Heart left ventricle (tissue), 16 donors: Measurements from ENCODE around the gene TEX29. TPM values are rescaled to one million over a fixed set of nuclear protein-coding genes. Genes with fewer than 3 reads are reported as not detected.

Experiments
- ATAC-seq, 4 donors: fragments of 200-7000 bp; cut with Tn5 transposase; one replicate each; pipeline ENCODE4 v1.9.1; 2020 to 2022; ENCODE audit warnings: moderate library complexity in 4 of 4, mild to moderate bottlenecking in 3 of 4, moderate number of reproducible peaks in 1 of 4
- DNase-seq, 5 donors: peaks; one replicate each; pipeline ENCODE4 v3.0.0-alpha.2; 2020
- H3K27ac ChIP-seq, 12 donors: fragments of 200-600 bp; sonication (generic) in 4 of 12; one replicate each; pipeline versions ENCODE4 v1.5.0 to v1.8.0; 2016 to 2022; ENCODE audit warnings: mild to moderate bottlenecking in 2 of 12
- H3K27me3 ChIP-seq, 9 donors: fragments of 200-600 bp; sonication (generic) in 2 of 9; one replicate each; pipeline versions ENCODE4 v1.5.1 to v1.8.0; 2016 to 2022; ENCODE audit warnings: mild to moderate bottlenecking in 3 of 9
- H3K36me3 ChIP-seq, 9 donors: fragments of 200-600 bp; sonication (generic) in 2 of 9; one replicate each; pipeline versions ENCODE4 v1.5.0 to v1.8.0; 2018 to 2022; ENCODE audit warnings: mild to moderate bottlenecking in 2 of 9
- H3K4me1 ChIP-seq, 12 donors: fragments of 200-600 bp; sonication (generic) in 4 of 12; one replicate each; pipeline versions ENCODE4 v1.5.0 to v1.8.0; 2016 to 2022; ENCODE audit warnings: mild to moderate bottlenecking in 3 of 12
- H3K4me3 ChIP-seq, 12 donors: fragments of 200-600 bp; sonication (generic) in 4 of 12; one replicate each; pipeline versions ENCODE4 v1.5.0 to v1.8.0; 2017 to 2022; ENCODE audit warnings: mild to moderate bottlenecking in 9 of 12, moderate library complexity in 4 of 12
- H3K9me3 ChIP-seq, 12 donors: fragments of 200-600 bp; sonication (generic) in 4 of 12; one replicate each; pipeline versions ENCODE4 v1.5.0 to v1.8.0; 2016 to 2022; ENCODE audit warnings: mild to moderate bottlenecking in 1 of 12
- POLR2A ChIP-seq, 2 donors: fragments of 450-650 bp; IDR thresholded peaks; one replicate each; pipeline ENCODE4 v1.6.1; 2017; ENCODE audit warnings: antibody characterized with exemption in 2 of 2, mild to moderate bottlenecking in 2 of 2, moderate library complexity in 2 of 2
- WGBS, 4 donors: extraction: QIAGEN DNeasy Blood & Tissue Kit in 2 of 4; methylation state at CpG; one replicate each; pipeline versions ENCODE4 v1.1.5 to v1.1.7; 2013 to 2018; 5-methylcytosine and 5-hydroxymethylcytosine counted together
- intact Hi-C, 10 donors: fragments of 100-400 bp; cut with DNase I; formaldehyde crosslinking; loops; one replicate each; pipeline versions ENCODE4 v1.11.1 to v1.14.2; 2022
- polyA plus RNA-seq, 2 donors: library from polyadenylated mRNA; stranded (reverse); fragments of 200-250 nt; gene quantifications; one replicate each; pipeline ENCODE4 v1.2.3, GENCODE V29; 2013
- total RNA-seq, 9 donors: library from RNA; depleted of rRNA in 2 of 9; stranded (reverse); fragments of >200 nt in 2 of 9; fragmentation: NEBNext Ultra II Directional in 3 of 9; extraction: Animal tissue kit (Norgen Biotek cat#: 25700) in 3 of 9; gene quantifications; one replicate each; pipeline versions ENCODE4 v1.1.0 to v1.2.4, GENCODE V29; 2016 to 2023
- TF ChIP-seq, protein P1 (sequence below), 12 donors: fragments of 200-600 bp; sonication (generic) in 4 of 12; IDR thresholded peaks; one replicate each; pipeline versions ENCODE4 v1.5.0 to v1.8.0; 2018 to 2022; ENCODE audit warnings: antibody characterized with exemption in 12 of 12, mild to moderate bottlenecking in 5 of 12
- donor health status: ischemic (EF 13 %, LVEDD 7.1; RV severe dilation, severe dysfunction).
- donor health status: healthy with polysubstance abuse.
- donor health status: DM: no; HTN: yes; CAD: no.
- donor health status: DM: no; HTN: no; CAD: no.
- donor health status: ischemic (EF 25% LVEDD 6.9; RV normal size, moderate dysfunction).
- donor health status: ischemic (EF 25% LVEDD 5.7; RV mildly dilated, moderate dysfunction).
- donor health status: healthy.
- donor health status: DM: yes; HTN: yes; CAD: no.
- donor health status: ischemic (EF 35%, LVEDD 5.7; RV mildly dilated, moderate dysfunction).
- donor health status: nonischemic (EF 11% LVEDD 7.7; RV severe dilation, severe dysfunction).
- donor health status: DM: yes; HTN: yes; CAD: no.
- donor health status: PGD.
- donor health status: ischemic (EF 29% LVEDD 5.4; RV normal size, mild dysfunction).
- donor health status: nonischemic (EF 23%, LVEDD 6.1; RV moderate dilation, normal function).

Gene TEX29
- total and polyA plus RNA-seq, 11 donors = 0.15 to 0.57 (median 0.35) TPM; not detected in 6

GRCh38 chr13:111324736-111325135 is 4.3 kb downstream of the TEX29 start:
- TF ChIP-seq, protein P1, sequence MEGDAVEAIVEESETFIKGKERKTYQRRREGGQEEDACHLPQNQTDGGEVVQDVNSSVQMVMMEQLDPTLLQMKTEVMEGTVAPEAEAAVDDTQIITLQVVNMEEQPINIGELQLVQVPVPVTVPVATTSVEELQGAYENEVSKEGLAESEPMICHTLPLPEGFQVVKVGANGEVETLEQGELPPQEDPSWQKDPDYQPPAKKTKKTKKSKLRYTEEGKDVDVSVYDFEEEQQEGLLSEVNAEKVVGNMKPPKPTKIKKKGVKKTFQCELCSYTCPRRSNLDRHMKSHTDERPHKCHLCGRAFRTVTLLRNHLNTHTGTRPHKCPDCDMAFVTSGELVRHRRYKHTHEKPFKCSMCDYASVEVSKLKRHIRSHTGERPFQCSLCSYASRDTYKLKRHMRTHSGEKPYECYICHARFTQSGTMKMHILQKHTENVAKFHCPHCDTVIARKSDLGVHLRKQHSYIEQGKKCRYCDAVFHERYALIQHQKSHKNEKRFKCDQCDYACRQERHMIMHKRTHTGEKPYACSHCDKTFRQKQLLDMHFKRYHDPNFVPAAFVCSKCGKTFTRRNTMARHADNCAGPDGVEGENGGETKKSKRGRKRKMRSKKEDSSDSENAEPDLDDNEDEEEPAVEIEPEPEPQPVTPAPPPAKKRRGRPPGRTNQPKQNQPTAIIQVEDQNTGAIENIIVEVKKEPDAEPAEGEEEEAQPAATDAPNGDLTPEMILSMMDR (IDR thresholded peaks at IDR 0.05) = no peak
- TF ChIP-seq POLR2A (IDR thresholded peaks at IDR 0.05) = no peak
- H3K27me3 ChIP-seq = no peaks in the 10 kb centered on the region
- no peaks in the 10 kb centered on the region for H3K4me1 ChIP-seq
- 71 to 86% (median 80%) methylated on average over 14 of the region's 14 CpGs for WGBS, 4 donors
- no peak overlapping the region for H3K27ac ChIP-seq
- no peak overlapping the region for H3K4me3 ChIP-seq
- no peaks in the 10 kb centered on the region for H3K36me3 ChIP-seq
- no peak for ATAC-seq
- DNase-seq = no peak
- intact Hi-C loops = no loop called here
- no peaks in the 10 kb centered on the region for H3K9me3 ChIP-seq

- DNase-seq (no peak), ATAC-seq (no peak)
- 83 to 93% (median 88%) methylated on average over 25 to 28 of the region's 28 CpGs for WGBS, 4 donors
- intact Hi-C loops = no loop called here
- TF ChIP-seq, protein P1 (IDR thresholded peaks at IDR 0.05) = no peak
- no peak for TF ChIP-seq POLR2A (IDR thresholded peaks at IDR 0.05)
- no peaks in the 10 kb centered on the region for H3K36me3 ChIP-seq
- H3K4me3 ChIP-seq = no peak overlapping the region
- H3K4me1 ChIP-seq = no peaks in the 10 kb centered on the region
- H3K27ac ChIP-seq = no peak overlapping the region
- no peaks in the 10 kb centered on the region for H3K9me3 ChIP-seq
- no peaks in the 10 kb centered on the region for H3K27me3 ChIP-seq
These were observed 4.9 kb downstream of the TEX29 start for GRCh38 chr13:111325146-111325890.

- WGBS, 4 donors = 83 to 96% (median 87%) methylated on average over 35 to 37 of the region's 37 CpGs
- no peaks in the 10 kb centered on the region for H3K36me3 ChIP-seq
- TF ChIP-seq, protein P1 (IDR thresholded peaks at IDR 0.05) = no peak
- no peak for TF ChIP-seq POLR2A (IDR thresholded peaks at IDR 0.05)
- no peak for ATAC-seq
- DNase-seq = no peak
- no peak overlapping the region for H3K27ac ChIP-seq
- no peaks in the 10 kb centered on the region for H3K4me1 ChIP-seq
- H3K4me3 ChIP-seq = no peak overlapping the region
- intact Hi-C loops = no loop called here
- H3K27me3 ChIP-seq = no peaks in the 10 kb centered on the region
- no peaks in the 10 kb centered on the region for H3K9me3 ChIP-seq
These were observed 5.6 kb downstream of the TEX29 start for GRCh38 chr13:111325941-111326620.

GRCh38 chr13:111326621-111326965 is 6.2 kb downstream of the TEX29 start:
- no peaks in the 10 kb centered on the region for H3K4me1 ChIP-seq
- no peaks in the 10 kb centered on the region for H3K27me3 ChIP-seq
- no peak overlapping the region for H3K4me3 ChIP-seq
- 80 to 90% (median 89%) methylated on average over 15 of the region's 15 CpGs for WGBS, 4 donors
- H3K27ac ChIP-seq = no peak overlapping the region
- no peak for ATAC-seq
- H3K36me3 ChIP-seq = no peaks in the 10 kb centered on the region
- intact Hi-C loops = no loop called here
- TF ChIP-seq, protein P1 (IDR thresholded peaks at IDR 0.05) = no peak
- no peak for TF ChIP-seq POLR2A (IDR thresholded peaks at IDR 0.05)
- DNase-seq = no peak
- H3K9me3 ChIP-seq = no peaks in the 10 kb centered on the region
